Keratinocyte (primary cell): ENCODE results near the gene TLR6. TPM values are rescaled to one million over a fixed set of nuclear protein-coding genes. Genes with fewer than 3 reads are reported as not detected.

Source experiments
- DNase-seq: peaks from one replicate; pipeline ENCODE4 v3.0.0-alpha.2; 2011; ENCODE audit warnings: low read depth, missing footprints, low spot score
- FAIRE-seq: peaks from 2 replicates; lab custom pipeline; 2011; peaks lifted over from hg19 to GRCh38; lab: Jason Lieb, UNC
- H2AFZ ChIP-seq: 2 replicates; pipeline ENCODE4 v1.6.0; 2012; ENCODE audit warnings: low read length, control low read depth, inconsistent platforms; ENCODE audit not compliant: control insufficient read depth
- H3K27ac ChIP-seq: 2 replicates; pipeline ENCODE4 v1.5.1; 2011; ENCODE audit warnings: low read length; ENCODE audit not compliant: control insufficient read depth, insufficient read depth
- H3K27me3 ChIP-seq: 3 replicates; pipeline ENCODE4 v1.6.0; 2011; ENCODE audit warnings: low read length; ENCODE audit not compliant: control insufficient read depth, insufficient read depth; ENCODE audit errors: extremely low read depth
- H3K36me3 ChIP-seq, 2 experiments: 2 replicates in 1 of 2; 3 replicates in 1 of 2; pipeline ENCODE4 v1.5.1; 2011; ENCODE audit warnings: low read length in 2 of 2, mild to moderate bottlenecking in 1 of 2; ENCODE audit not compliant: control insufficient read depth in 2 of 2, insufficient read depth in 2 of 2; ENCODE audit errors: extremely low read depth in 1 of 2
- H3K4me1 ChIP-seq: 3 replicates; pipeline ENCODE4 v1.5.1; 2011; ENCODE audit warnings: low read length; ENCODE audit not compliant: control insufficient read depth, insufficient read depth; ENCODE audit errors: extremely low read depth
- H3K4me2 ChIP-seq: 3 replicates; pipeline ENCODE4 v1.6.0; 2011; ENCODE audit warnings: low read depth, low read length; ENCODE audit not compliant: control insufficient read depth, insufficient read depth; ENCODE audit errors: extremely low read depth
- H3K4me3 ChIP-seq, 3 experiments: fragments of 200-600 bp in 1 of 3; sonication (generic) in 1 of 3; 2 replicates in 2 of 3; 3 replicates in 1 of 3; pipeline ENCODE4 v1.5.1; 2011 to 2016; ENCODE audit warnings: low read length in 3 of 3, mild to moderate bottlenecking in 3 of 3, control low read depth in 2 of 3, inconsistent platforms in 1 of 3, low read depth in 1 of 3, mixed read lengths in 1 of 3, mixed run types in 1 of 3, moderate library complexity in 1 of 3; ENCODE audit not compliant: control insufficient read depth in 2 of 3, insufficient read depth in 2 of 3; ENCODE audit errors: extremely low read depth in 1 of 3
- H3K79me2 ChIP-seq: 2 replicates; pipeline ENCODE4 v1.6.0; 2012; ENCODE audit warnings: low read length; ENCODE audit not compliant: control insufficient read depth, insufficient read depth
- H3K9ac ChIP-seq: 3 replicates; pipeline ENCODE4 v1.6.0; 2011; ENCODE audit warnings: low read length; ENCODE audit not compliant: control insufficient read depth, insufficient read depth; ENCODE audit errors: extremely low read depth
- H3K9me1 ChIP-seq: 3 replicates; pipeline ENCODE4 v1.6.0; 2011; ENCODE audit warnings: low read length; ENCODE audit not compliant: control insufficient read depth, insufficient read depth; ENCODE audit errors: extremely low read depth
- H3K9me3 ChIP-seq: 2 replicates; pipeline ENCODE4 v1.5.1; 2012; ENCODE audit warnings: low read depth, low read length; ENCODE audit not compliant: control insufficient read depth
- H4K20me1 ChIP-seq: 3 replicates; pipeline ENCODE4 v1.6.0; 2011; ENCODE audit warnings: low read length; ENCODE audit not compliant: control insufficient read depth, insufficient read depth; ENCODE audit errors: extremely low read depth
- EZH2 ChIP-seq: IDR thresholded peaks from one replicate; pipeline ENCODE4 v1.6.1; 2012; ENCODE audit warnings: inconsistent platforms, mild to moderate bottlenecking, low read length, moderate library complexity
- dilution Hi-C: fragments of 300-500 bp; cut with MboI; formaldehyde crosslinking; loops from one replicate; pipeline ENCODE4 v1.7.0; 2020; ENCODE audit warnings: low sequenced_read_pairs; ENCODE audit not compliant: extremely low pct_ligation_motif_present
- polyA plus RNA-seq, 5 experiments: library from polyadenylated mRNA; depleted of rRNA in 3 of 5; stranded (reverse) in 3 of 5; stranded (forward) in 1 of 5; unstranded in 1 of 5; fragments of >200 nt; gene quantifications; 1 replicate in 1 of 5; 2 replicates in 3 of 5; 3 replicates in 1 of 5; pipeline versions ENCODE4 v1.2.1 to v1.2.3, GENCODE V29; 2011 to 2012; ENCODE audit warnings: missing spikeins in 2 of 5, low read depth in 1 of 5, low replicate concordance in 1 of 5
- TF ChIP-seq, protein P1 (sequence below), 3 experiments: IDR thresholded peaks in 1 of 3; conservative IDR thresholded peaks in 1 of 3; optimal IDR thresholded peaks in 1 of 3; 2 replicates in 2 of 3; 3 replicates in 1 of 3; pipeline versions ENCODE3 to v1.5.1; 2011; ENCODE audit warnings: low read length in 3 of 3, mild to moderate bottlenecking in 3 of 3, moderate library complexity in 2 of 3, control low read depth in 1 of 3, inconsistent platforms in 1 of 3; ENCODE audit not compliant: insufficient read depth in 2 of 3; ENCODE audit errors: extremely low read depth in 1 of 3

Gene TLR6
- polyA plus RNA-seq, 1 donor (not counting 4 experiments of a cell fraction or from before 2014, with no cell fraction given) = 1.3 TPM

DNA sequence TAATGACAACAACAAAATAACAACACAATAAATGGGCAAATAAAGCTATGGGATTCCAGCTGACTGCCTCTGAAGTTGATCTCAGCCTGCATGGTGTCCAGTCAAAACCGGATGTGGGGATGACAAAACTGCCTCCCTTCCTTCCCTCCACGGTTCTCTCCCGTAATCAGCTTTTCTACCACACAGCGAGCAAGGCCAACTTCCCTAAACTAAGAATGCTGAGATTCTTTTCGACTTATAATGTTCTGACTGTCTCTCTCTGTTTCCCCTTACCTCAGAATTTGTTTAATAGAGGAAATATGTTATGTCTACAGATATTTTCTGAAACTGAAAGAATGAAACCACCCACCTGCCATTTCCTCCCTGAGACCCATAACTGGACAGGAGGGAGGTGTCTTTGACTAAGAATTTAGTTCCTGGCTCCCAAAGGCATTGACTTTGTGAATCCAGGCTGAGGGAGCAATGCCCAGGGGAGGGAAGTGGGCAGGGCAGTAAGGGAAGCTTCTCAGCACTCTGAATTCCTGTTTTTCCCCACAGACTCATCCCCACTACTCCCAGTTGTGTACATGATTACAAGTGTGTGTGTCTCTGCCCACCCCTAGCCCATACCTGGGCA lies 51.0 kb downstream of the TLR6 start:
- no peak overlapping the region for H3K4me2 ChIP-seq
- no peaks in the 10 kb centered on the region for H3K9me1 ChIP-seq
- no peaks in the 10 kb centered on the region for H3K9me3 ChIP-seq
- no peaks in the 10 kb centered on the region for H3K27me3 ChIP-seq
- no peaks in the 10 kb centered on the region for H3K79me2 ChIP-seq
- TF ChIP-seq, protein P1, sequence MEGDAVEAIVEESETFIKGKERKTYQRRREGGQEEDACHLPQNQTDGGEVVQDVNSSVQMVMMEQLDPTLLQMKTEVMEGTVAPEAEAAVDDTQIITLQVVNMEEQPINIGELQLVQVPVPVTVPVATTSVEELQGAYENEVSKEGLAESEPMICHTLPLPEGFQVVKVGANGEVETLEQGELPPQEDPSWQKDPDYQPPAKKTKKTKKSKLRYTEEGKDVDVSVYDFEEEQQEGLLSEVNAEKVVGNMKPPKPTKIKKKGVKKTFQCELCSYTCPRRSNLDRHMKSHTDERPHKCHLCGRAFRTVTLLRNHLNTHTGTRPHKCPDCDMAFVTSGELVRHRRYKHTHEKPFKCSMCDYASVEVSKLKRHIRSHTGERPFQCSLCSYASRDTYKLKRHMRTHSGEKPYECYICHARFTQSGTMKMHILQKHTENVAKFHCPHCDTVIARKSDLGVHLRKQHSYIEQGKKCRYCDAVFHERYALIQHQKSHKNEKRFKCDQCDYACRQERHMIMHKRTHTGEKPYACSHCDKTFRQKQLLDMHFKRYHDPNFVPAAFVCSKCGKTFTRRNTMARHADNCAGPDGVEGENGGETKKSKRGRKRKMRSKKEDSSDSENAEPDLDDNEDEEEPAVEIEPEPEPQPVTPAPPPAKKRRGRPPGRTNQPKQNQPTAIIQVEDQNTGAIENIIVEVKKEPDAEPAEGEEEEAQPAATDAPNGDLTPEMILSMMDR (optimal IDR thresholded peaks at IDR 0.05 in 1 of 3, IDR thresholded peaks at IDR 0.05 in 1 of 3, conservative IDR thresholded peaks at IDR 0.05 in 1 of 3; ENCODE audit: extremely low read depth in 1 of 3, insufficient read depth in 2 of 3, low read length in 3 of 3) = no peak
- TF ChIP-seq EZH2 = no peak
- H2AFZ ChIP-seq = peak overlapping the region; percentile 37
- H4K20me1 ChIP-seq = no peaks in the 10 kb centered on the region
- no peak for FAIRE-seq
- H3K36me3 ChIP-seq = no peaks in the 10 kb centered on the region
- H3K4me3 ChIP-seq = no peak overlapping the region
- H3K27ac ChIP-seq = no peak overlapping the region
- no peak overlapping the region for H3K9ac ChIP-seq
- dilution Hi-C loops = no loop called here
- H3K4me1 ChIP-seq = no peaks in the 10 kb centered on the region
- DNase-seq = no peak

DNA sequence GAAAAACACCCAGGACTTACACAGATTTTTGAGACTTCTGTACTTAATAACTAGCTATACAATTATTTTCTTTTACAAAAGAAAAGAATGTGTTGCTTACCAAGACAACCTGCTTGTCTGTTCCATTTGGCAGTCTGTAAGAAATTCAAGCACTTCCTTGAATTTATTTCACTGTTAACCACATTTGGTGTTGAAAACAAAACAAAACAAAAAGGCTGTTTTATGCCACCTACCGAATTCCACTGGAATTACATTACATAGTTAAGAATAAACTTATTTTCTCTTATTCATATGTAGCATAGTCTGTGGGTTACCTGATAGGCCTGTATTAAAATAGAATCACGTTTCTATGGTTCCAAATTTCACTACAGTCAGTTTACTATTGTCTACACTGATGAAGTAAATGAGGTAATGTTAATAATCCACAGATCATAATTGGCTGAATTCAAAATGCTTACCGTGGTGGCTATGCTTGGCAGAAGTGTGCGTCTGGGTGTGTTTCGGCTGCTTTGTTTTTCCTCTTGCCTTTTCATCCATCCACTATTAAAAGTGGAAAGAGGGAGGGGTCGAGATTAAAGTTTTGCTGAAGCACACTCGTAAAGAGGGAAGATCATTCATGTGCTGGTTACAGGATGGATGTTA lies 51.8 kb downstream of the TLR6 start, which contains the start of gene TLR1:
Gene TLR1, minus strand, starts transcription at position 138 of the 642 bp plus-strand sequence. CDS start 5,960 bp downstream, outside the sequence.
- TF ChIP-seq EZH2 = no peak
- TF ChIP-seq, protein P1 (optimal IDR thresholded peaks at IDR 0.05 in 1 of 3, IDR thresholded peaks at IDR 0.05 in 1 of 3, conservative IDR thresholded peaks at IDR 0.05 in 1 of 3; ENCODE audit: extremely low read depth in 1 of 3, insufficient read depth in 2 of 3, low read length in 3 of 3) = peak in 2 of 3 experiments; percentile 33 to 44
- Histone ChIP-seq H3K4me1 (no peaks in the 10 kb centered on the region), H3K9me1 (no peaks in the 10 kb centered on the region), H4K20me1 (no peaks in the 10 kb centered on the region), H3K9me3 (no peaks in the 10 kb centered on the region), H3K36me3 (no peaks in the 10 kb centered on the region), H3K9ac (no peak within 1 kb of the TSS), H3K79me2 (no peaks in the 10 kb centered on the region), H3K27ac (no peak within 1 kb of the TSS), H2AFZ (peak within 1 kb of the TSS; percentile 64), H3K27me3 (no peaks in the 10 kb centered on the region), H3K4me2 (peak within 1 kb of the TSS; percentile 6), H3K4me3 (no peak within 1 kb of the TSS)
- DNase-seq (no peak), FAIRE-seq (peak; percentile 13)
- dilution Hi-C loops = no loop called here
